Measurements from ENCODE around the gene CANT1. TPM values are rescaled to one million over a fixed set of nuclear protein-coding genes. Genes with fewer than 3 reads are reported as not detected.

The CANT1 gene
- total and polyA plus RNA-seq, 2 of the 13 experiments (the other 11 are each of a cell fraction or from before 2014, with no cell fraction given) = 34.1 to 42.1 TPM

DNA sequence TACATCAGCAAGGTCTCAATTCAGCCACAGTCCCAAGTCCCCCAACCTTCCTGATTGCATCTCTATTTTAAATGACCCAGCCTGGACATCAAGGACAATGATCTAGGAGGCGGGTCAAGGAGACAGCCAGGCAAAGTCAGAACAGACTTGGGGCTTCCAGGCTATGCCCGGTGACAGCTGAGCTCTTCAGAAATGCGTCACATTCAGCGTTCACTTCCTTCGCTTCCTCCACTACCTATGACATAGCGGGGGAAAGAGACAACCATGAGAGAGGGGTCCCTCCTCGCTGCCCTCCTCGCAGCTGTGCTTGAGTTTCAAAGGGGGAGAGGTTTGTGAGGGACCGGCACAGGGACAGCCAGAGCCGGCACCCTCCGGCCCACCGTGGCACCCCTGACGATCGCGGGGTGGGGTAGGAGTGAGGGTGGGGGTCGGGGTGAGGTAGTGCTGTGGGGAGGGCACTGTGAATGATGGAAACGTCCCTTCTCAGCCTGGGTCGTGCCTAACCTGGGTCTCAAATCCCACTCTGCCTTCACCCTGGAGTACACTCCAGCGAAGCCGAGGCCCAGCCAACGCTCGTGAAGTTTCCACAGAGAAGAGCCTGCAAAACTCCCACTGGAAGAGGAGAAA, 17.5 kb downstream of the CANT1 start:
- ATAC-seq (no peak), DNase-seq (ENCODE audit: low spot score) (no peak), FAIRE-seq (no peak)
- no peak overlapping the region for H2AFZ ChIP-seq (ENCODE audit: low read length)
- TF ChIP-seq, protein P1, sequence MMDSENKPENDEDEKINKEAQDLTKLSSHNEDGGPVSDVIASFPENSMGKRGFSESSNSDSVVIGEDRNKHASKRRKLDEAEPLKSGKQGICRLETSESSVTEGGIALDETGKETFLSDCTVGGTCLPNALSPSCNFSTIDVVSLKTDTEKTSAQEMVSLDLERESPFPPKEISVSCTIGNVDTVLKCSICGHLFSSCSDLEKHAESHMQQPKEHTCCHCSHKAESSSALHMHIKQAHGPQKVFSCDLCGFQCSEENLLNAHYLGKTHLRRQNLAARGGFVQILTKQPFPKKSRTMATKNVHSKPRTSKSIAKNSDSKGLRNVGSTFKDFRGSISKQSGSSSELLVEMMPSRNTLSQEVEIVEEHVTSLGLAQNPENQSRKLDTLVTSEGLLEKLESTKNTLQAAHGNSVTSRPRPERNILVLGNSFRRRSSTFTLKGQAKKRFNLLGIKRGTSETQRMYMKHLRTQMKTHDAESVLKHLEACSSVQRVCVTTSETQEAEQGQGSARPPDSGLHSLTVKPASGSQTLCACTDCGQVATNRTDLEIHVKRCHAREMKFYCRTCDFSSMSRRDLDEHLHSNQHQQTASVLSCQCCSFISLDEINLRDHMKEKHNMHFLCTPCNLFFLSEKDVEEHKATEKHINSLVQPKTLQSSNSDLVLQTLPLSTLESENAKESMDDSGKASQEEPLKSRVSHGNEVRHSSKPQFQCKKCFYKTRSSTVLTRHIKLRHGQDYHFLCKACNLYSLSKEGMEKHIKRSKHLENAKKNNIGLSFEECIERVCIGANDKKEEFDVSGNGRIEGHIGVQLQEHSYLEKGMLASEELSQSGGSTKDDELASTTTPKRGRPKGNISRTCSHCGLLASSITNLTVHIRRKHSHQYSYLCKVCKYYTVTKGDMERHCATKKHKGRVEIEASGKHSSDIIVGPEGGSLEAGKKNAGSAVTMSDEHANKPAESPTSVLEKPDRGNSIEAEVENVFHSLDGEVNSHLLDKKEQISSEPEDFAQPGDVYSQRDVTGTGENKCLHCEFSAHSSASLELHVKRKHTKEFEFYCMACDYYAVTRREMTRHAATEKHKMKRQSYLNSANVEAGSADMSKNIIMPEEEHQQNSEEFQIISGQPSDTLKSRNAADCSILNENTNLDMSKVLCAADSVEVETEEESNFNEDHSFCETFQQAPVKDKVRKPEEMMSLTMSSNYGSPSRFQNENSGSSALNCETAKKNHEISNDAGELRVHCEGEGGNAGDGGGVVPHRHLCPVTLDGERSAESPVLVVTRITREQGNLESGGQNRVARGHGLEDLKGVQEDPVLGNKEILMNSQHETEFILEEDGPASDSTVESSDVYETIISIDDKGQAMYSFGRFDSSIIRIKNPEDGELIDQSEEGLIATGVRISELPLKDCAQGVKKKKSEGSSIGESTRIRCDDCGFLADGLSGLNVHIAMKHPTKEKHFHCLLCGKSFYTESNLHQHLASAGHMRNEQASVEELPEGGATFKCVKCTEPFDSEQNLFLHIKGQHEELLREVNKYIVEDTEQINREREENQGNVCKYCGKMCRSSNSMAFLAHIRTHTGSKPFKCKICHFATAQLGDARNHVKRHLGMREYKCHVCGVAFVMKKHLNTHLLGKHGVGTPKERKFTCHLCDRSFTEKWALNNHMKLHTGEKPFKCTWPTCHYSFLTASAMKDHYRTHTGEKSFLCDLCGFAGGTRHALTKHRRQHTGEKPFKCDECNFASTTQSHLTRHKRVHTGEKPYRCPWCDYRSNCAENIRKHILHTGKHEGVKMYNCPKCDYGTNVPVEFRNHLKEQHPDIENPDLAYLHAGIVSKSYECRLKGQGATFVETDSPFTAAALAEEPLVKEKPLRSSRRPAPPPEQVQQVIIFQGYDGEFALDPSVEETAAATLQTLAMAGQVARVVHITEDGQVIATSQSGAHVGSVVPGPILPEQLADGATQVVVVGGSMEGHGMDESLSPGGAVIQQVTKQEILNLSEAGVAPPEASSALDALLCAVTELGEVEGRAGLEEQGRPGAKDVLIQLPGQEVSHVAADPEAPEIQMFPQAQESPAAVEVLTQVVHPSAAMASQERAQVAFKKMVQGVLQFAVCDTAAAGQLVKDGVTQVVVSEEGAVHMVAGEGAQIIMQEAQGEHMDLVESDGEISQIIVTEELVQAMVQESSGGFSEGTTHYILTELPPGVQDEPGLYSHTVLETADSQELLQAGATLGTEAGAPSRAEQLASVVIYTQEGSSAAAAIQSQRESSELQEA (CRISPR knock-in tag; IDR thresholded peaks at IDR 0.05; ENCODE audit: not compliant biosample characterization) = no peak
- no peak for TF ChIP-seq PRDM15 (CRISPR knock-in tag; IDR thresholded peaks at IDR 0.05)
- H3K9me3 ChIP-seq (ENCODE audit: low read length) = no peaks in the 10 kb centered on the region
- no peak overlapping the region for H3K4me3 ChIP-seq (replicated peaks in 1 of 3; ENCODE audit: insufficient read depth in 1 of 3, low read depth in 2 of 3, low read length in 3 of 3)
- no peaks in the 10 kb centered on the region for H3K27me3 ChIP-seq (ENCODE audit: control insufficient read depth in 1 of 2, insufficient read depth in 2 of 2, low read length in 2 of 2)
- H4K20me1 ChIP-seq (ENCODE audit: insufficient read depth, low read length) = no peaks in the 10 kb centered on the region
- no peak overlapping the region for H3K4me2 ChIP-seq (ENCODE audit: low read depth, low read length)
- no peak overlapping the region for H3K27ac ChIP-seq (ENCODE audit: extremely low read length, insufficient read depth, low read length)
- ChIA-PET CTCF (ENCODE audit: low intra/inter-chr PET ratio, low total read pairs) (no interaction called here), POLR2A (no interaction called here)
- H3K79me2 ChIP-seq (ENCODE audit: insufficient read depth, low read length) = no peaks in the 10 kb centered on the region
- intact Hi-C loops (cut with micrococcal nuclease; ENCODE audit: unreplicated experiment) (loop anchor here (2.0 kb wide), 1 partner anchor 53 kb away; no protein-coding TSS in a partner anchor), in situ Hi-C loops (cut with HindIII; ENCODE audit: extremely low pct_ligation_motif_present, low pct_unique_long_range_greater_than_20kb) (no loop called here)
- H3K4me1 ChIP-seq (ENCODE audit: insufficient read depth, low read length) = peaks cover 5% of the 10 kb centered on the region
- 95% methylated on average over 22 of the region's 22 CpGs for WGBS (ENCODE audit: low lambda C conversion rate)
- H3K9ac ChIP-seq (ENCODE audit: insufficient read depth, low read depth, low read length) = no peak overlapping the region
- no TSS peak for BruUV-seq (replicated peaks)
- H3K36me3 ChIP-seq (replicated peaks in 1 of 2; ENCODE audit: control insufficient read depth in 1 of 2, insufficient read depth in 2 of 2, low read length in 2 of 2) = peaks cover 22 to 37% of the 10 kb centered on the region in 2 experiments
